HepG2 (cell line): ENCODE measurements around the gene ASCC3.

Experiments used
- CBX2 ChIP-seq, 2 experiments: fragments of 200-600 bp in 1 of 2; sonication (generic); formaldehyde crosslinking in 1 of 2; IDR thresholded peaks; 2 replicates each; pipeline versions ENCODE4 v1.7.0 to v1.8.1; 2018 to 2022; ENCODE audit warnings: low read depth in 2 of 2, low read length in 1 of 2, mild to moderate bottlenecking in 1 of 2, missing genetic modification reagents in 1 of 2
- CTCF ChIP-seq: sonication (generic); formaldehyde crosslinking; IDR thresholded peaks from 2 replicates; pipeline ENCODE4 v1.5.0; 2020; ENCODE audit warnings: mild to moderate bottlenecking, missing genetic modification reagents, moderate library complexity
- KDM4B ChIP-seq: sonication (generic); formaldehyde crosslinking; IDR thresholded peaks from 2 replicates; pipeline ENCODE4 v1.4.0; 2020; ENCODE audit warnings: missing genetic modification reagents
- KMT2A ChIP-seq: sonication (generic); formaldehyde crosslinking; IDR thresholded peaks from 2 replicates; pipeline ENCODE4 v1.4.0; 2020; ENCODE audit warnings: missing genetic modification reagents
- MXD4 ChIP-seq: IDR thresholded peaks from 2 replicates; pipeline ENCODE4 v1.6.1; 2016; ENCODE audit warnings: mild to moderate bottlenecking, missing biosample characterization, missing genetic modification reagents
- NFE2L2 ChIP-seq: fragments of 150-350 bp; IDR thresholded peaks from 2 replicates; pipeline ENCODE4 v1.6.1; 2014; ENCODE audit warnings: low read length
- NFIC ChIP-seq: IDR thresholded peaks from 2 replicates; pipeline ENCODE4 v1.6.1; 2012; ENCODE audit warnings: mild to moderate bottlenecking, low read length, inconsistent platforms
- NFKB2 ChIP-seq: sonication (generic); formaldehyde crosslinking; IDR thresholded peaks from 2 replicates; pipeline ENCODE4 v1.4.0; 2020; ENCODE audit warnings: missing genetic modification reagents, borderline replicate concordance
- RAD21 ChIP-seq: fragments of 450-650 bp; formaldehyde crosslinking; IDR thresholded peaks from 2 replicates; pipeline ENCODE4 v1.5.0; 2020; ENCODE audit warnings: mild to moderate bottlenecking
- SMARCE1 ChIP-seq: fragments of 450-650 bp; IDR thresholded peaks from 2 replicates; pipeline ENCODE4 v1.6.1; 2017; ENCODE audit warnings: borderline replicate concordance
- SP4 ChIP-seq: sonication (generic); formaldehyde crosslinking; IDR thresholded peaks from 2 replicates; pipeline ENCODE4 v1.8.1; 2023; ENCODE audit warnings: mild to moderate bottlenecking, missing genetic modification reagents
- ZNF274 ChIP-seq: sonication (generic); formaldehyde crosslinking; IDR thresholded peaks from 2 replicates; pipeline ENCODE4 v1.5.1; 2020; ENCODE audit warnings: mild to moderate bottlenecking, missing genetic modification reagents
- ZNF407 ChIP-seq: sonication (generic); formaldehyde crosslinking; IDR thresholded peaks from one replicate; pipeline ENCODE4 v1.5.1; 2020; ENCODE audit warnings: mild to moderate bottlenecking, missing genetic modification reagents; ENCODE audit errors: not compliant biosample characterization

GRCh38 chr6:100745419-100746041 lies 135.6 kb downstream of the ASCC3 start:
- TF ChIP-seq CTCF (CRISPR knock-in tag) (no peak), SP4 (CRISPR knock-in tag) (no peak), CBX2 (IDR thresholded peaks at IDR 0.05; ENCODE audit: low read depth, low read length) (no peak), CBX2 (CRISPR knock-in tag; IDR thresholded peaks at IDR 0.05; ENCODE audit: low read depth) (no peak), NFIC (no peak), KDM4B (CRISPR knock-in tag) (no peak), ZNF407 (CRISPR knock-in tag) (no peak), ZNF274 (CRISPR knock-in tag) (no peak), KMT2A (CRISPR knock-in tag) (no peak), RAD21 (CRISPR knock-in tag) (no peak), MXD4 (CRISPR knock-in tag) (no peak), NFKB2 (CRISPR knock-in tag) (no peak), NFE2L2 (no peak), SMARCE1 (no peak)
